Neural cell (in vitro differentiated cells): Measurements from ENCODE around the gene PIK3CA. TPM values are rescaled to one million over a fixed set of nuclear protein-coding genes. Genes with fewer than 3 reads are reported as not detected.

Experiments
- H2AFZ ChIP-seq: fragments of 200-600, 300-800 bp; sonication (generic), shearing (Covaris generic); 2 replicates; pipeline ENCODE4 v1.6.0; 2014; ENCODE audit warnings: low read depth, mild to moderate bottlenecking, antibody characterized with exemption, low read length, moderate library complexity
- H3F3A ChIP-seq: fragments of 200-600 bp; shearing (Covaris generic); 2 replicates; pipeline ENCODE4 v1.6.1; 2016; ENCODE audit warnings: mild to moderate bottlenecking, moderate library complexity, mixed read lengths, antibody characterized with exemption, low read length; ENCODE audit not compliant: insufficient read depth, poor library complexity, severe bottlenecking
- H3K27ac ChIP-seq: fragments of 200-600, 300-800 bp; sonication (generic), shearing (Covaris generic); 2 replicates; pipeline ENCODE4 v1.5.1; 2014; ENCODE audit warnings: mild to moderate bottlenecking, low read length, moderate library complexity
- H3K27me3 ChIP-seq: fragments of 300-800, 200-600 bp; sonication (generic), shearing (Covaris generic); 2 replicates; pipeline ENCODE4 v1.6.0; 2014; ENCODE audit warnings: mild to moderate bottlenecking, low read depth, low read length, moderate library complexity; ENCODE audit not compliant: insufficient read depth
- H3K36me3 ChIP-seq: fragments of 300-800, 200-600 bp; sonication (generic), shearing (Covaris generic); 2 replicates; pipeline ENCODE4 v1.5.1; 2014; ENCODE audit warnings: mild to moderate bottlenecking, antibody characterized with exemption, low read length, moderate library complexity; ENCODE audit not compliant: insufficient read depth
- H3K4me2 ChIP-seq: fragments of 300-800, 200-600 bp; sonication (generic), shearing (Covaris generic); 2 replicates; pipeline ENCODE4 v1.6.0; 2014; ENCODE audit warnings: mild to moderate bottlenecking, low read length
- H3K4me3 ChIP-seq: fragments of 300-800, 200-600 bp; sonication (generic), shearing (Covaris generic); 2 replicates; pipeline ENCODE4 v1.5.1; 2014; ENCODE audit warnings: mild to moderate bottlenecking, low read length, moderate library complexity
- H3K79me2 ChIP-seq: fragments of 200-600 bp; shearing (Covaris generic); replicated peaks from 2 replicates; pipeline ENCODE4 v1.6.0; 2014; ENCODE audit warnings: mild to moderate bottlenecking, low read length, moderate library complexity; ENCODE audit not compliant: insufficient read depth
- H3K9ac ChIP-seq: fragments of 300-800, 200-600 bp; sonication (generic), shearing (Covaris generic); 2 replicates; pipeline ENCODE4 v1.6.1; 2016; ENCODE audit warnings: mild to moderate bottlenecking, low read length, mixed read lengths
- H3K9me2 ChIP-seq: fragments of 200-600 bp; shearing (Covaris generic); 2 replicates; pipeline ENCODE4 v1.6.1; 2016; ENCODE audit warnings: mild to moderate bottlenecking, low read length, mixed read lengths; ENCODE audit not compliant: insufficient read depth
- H3K9me3 ChIP-seq: fragments of 200-600, 300-800 bp; sonication (generic), shearing (Covaris generic); 2 replicates; pipeline ENCODE4 v1.6.1; 2016; ENCODE audit warnings: mild to moderate bottlenecking, mixed run types, low read length, moderate library complexity, mixed read lengths
- H4K20me1 ChIP-seq: fragments of 200-600 bp; shearing (Covaris generic); 2 replicates; pipeline ENCODE4 v1.6.1; 2016; ENCODE audit warnings: mild to moderate bottlenecking, mixed run types; ENCODE audit not compliant: insufficient read depth
- CTCF ChIP-seq: fragments of 450-650 bp; IDR thresholded peaks from 2 replicates; pipeline ENCODE4 v1.5.1; 2014; ENCODE audit warnings: antibody characterized with exemption, mild to moderate bottlenecking, moderate library complexity; ENCODE audit not compliant: poor library complexity, severe bottlenecking
- EP300 ChIP-seq: fragments of 450-650 bp; conservative IDR thresholded peaks from 2 replicates; pipeline ENCODE4 v1.6.1; 2014; ENCODE audit warnings: antibody characterized with exemption, mild to moderate bottlenecking, moderate library complexity; ENCODE audit not compliant: poor library complexity, severe bottlenecking
- EZH2 ChIP-seq: fragments of 200-600, 300-800 bp; shearing (Covaris generic), sonication (generic); IDR thresholded peaks from 2 replicates; pipeline ENCODE4 v1.6.1; 2014; ENCODE audit warnings: antibody characterized with exemption, low read length, borderline replicate concordance, mild to moderate bottlenecking; ENCODE audit not compliant: insufficient read depth, poor library complexity, severe bottlenecking
- MXI1 ChIP-seq: fragments of 450-650 bp; conservative IDR thresholded peaks from 2 replicates; pipeline ENCODE4 v1.6.1; 2014; ENCODE audit warnings: antibody characterized with exemption, mild to moderate bottlenecking; ENCODE audit not compliant: poor library complexity, severe bottlenecking
- RAD21 ChIP-seq: fragments of 450-650 bp; conservative IDR thresholded peaks from 2 replicates; pipeline ENCODE4 v1.6.1; 2014; ENCODE audit warnings: antibody characterized with exemption, mild to moderate bottlenecking, moderate library complexity
- REST ChIP-seq: IDR thresholded peaks from 2 replicates; pipeline ENCODE4 v1.6.1; 2012; ENCODE audit warnings: borderline replicate concordance
- SMC3 ChIP-seq: fragments of 450-650 bp; conservative IDR thresholded peaks from 2 replicates; pipeline ENCODE4 v1.6.1; 2014; ENCODE audit warnings: antibody characterized with exemption, mild to moderate bottlenecking, moderate library complexity; ENCODE audit not compliant: poor library complexity
- TAF1 ChIP-seq: IDR thresholded peaks from 2 replicates; pipeline ENCODE4 v1.6.1; 2012; ENCODE audit warnings: low read depth
- polyA plus RNA-seq: library from polyadenylated mRNA; depleted of rRNA; stranded (reverse); fragments of >200 nt; gene quantifications from 2 replicates; pipeline ENCODE4 v1.2.3, GENCODE V29; 2014

The PIK3CA gene
- polyA plus RNA-seq, 1 donor from 2014 or later = 15.2 TPM

DNA sequence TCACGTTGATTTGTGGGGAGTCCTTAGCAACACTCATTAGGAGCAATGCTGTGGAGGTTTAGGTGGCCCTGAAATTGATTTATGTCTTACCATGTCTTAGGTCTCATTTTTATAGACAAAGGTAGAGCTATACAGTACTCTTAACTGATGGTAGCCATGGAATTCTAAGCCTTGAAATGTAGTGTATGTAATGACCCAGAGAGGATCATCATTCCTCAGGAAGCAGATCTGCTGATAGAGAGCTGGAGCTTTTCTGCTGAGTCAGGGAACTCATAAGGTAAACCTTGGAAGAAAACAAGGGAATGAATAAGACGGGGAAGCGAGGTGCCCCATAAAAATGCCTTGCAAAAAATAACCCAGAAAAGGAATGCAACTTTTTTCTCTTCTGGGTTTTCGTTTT, 140.7 kb downstream of the PIK3CA start:
- Histone ChIP-seq H3K79me2 (no peaks in the 10 kb centered on the region), H3K4me3 (no peak overlapping the region), H3K9ac (no peak overlapping the region), H3K4me2 (no peak overlapping the region), H3K27ac (no peak overlapping the region), H3K27me3 (no peaks in the 10 kb centered on the region), H3K36me3 (no peaks in the 10 kb centered on the region), H2AFZ (no peak overlapping the region), H3K9me3 (no peaks in the 10 kb centered on the region), H4K20me1 (no peaks in the 10 kb centered on the region), H3F3A (no peaks in the 10 kb centered on the region), H3K9me2 (no peaks in the 10 kb centered on the region)
- no peak for TF ChIP-seq CTCF
- TF ChIP-seq RAD21 = no peak
- no peak for TF ChIP-seq TAF1
- TF ChIP-seq MXI1 = no peak
- TF ChIP-seq EZH2 = no peak
- no peak for TF ChIP-seq REST
- no peak for TF ChIP-seq EP300

DNA sequence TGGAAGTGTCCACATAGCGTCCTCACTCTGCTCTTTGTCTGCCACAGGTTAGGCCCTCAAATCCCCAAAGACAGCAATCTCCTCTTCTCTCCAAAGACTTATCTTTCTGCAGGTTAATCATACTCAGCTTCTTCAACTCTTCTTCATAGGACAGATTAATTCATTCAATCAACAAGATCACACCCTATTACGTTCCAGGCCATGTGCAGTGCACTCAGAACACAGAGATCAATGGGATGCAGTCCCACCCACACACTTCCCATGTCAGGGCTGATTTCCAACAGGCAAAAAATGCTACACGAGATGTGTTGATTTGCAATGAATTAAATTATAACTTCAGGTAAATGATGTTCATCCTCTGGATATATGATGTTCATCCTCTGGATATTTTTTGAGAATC, 141.1 kb downstream of the PIK3CA start:
- H3K9me3 ChIP-seq = no peaks in the 10 kb centered on the region
- H4K20me1 ChIP-seq = no peaks in the 10 kb centered on the region
- no peaks in the 10 kb centered on the region for H3K27me3 ChIP-seq
- no peaks in the 10 kb centered on the region for H3K36me3 ChIP-seq
- no peak overlapping the region for H3K4me3 ChIP-seq
- no peak for TF ChIP-seq REST
- no peak for TF ChIP-seq MXI1
- no peak for TF ChIP-seq EZH2
- no peak for TF ChIP-seq CTCF
- TF ChIP-seq SMC3 = no peak
- H3K27ac ChIP-seq = no peak overlapping the region
- H3K79me2 ChIP-seq = no peaks in the 10 kb centered on the region
- H3F3A ChIP-seq = no peaks in the 10 kb centered on the region
- H3K9me2 ChIP-seq = no peaks in the 10 kb centered on the region
- H2AFZ ChIP-seq = no peak overlapping the region
- no peak overlapping the region for H3K4me2 ChIP-seq
- H3K9ac ChIP-seq = no peak overlapping the region
